Left kidney (tissue), 2 donors: Measurements from ENCODE around the gene UMOD. TPM values are rescaled to one million over a fixed set of nuclear protein-coding genes. Genes with fewer than 3 reads are reported as not detected.

Experiments used
- DNase-seq: peaks from one replicate; pipeline ENCODE4 v3.0.0-alpha.2; 2013
- polyA plus RNA-seq: library from polyadenylated mRNA; unstranded; fragments of 120-200 nt; gene quantifications from one replicate; pipeline ENCODE4 v1.2.1, GENCODE V29; 2013; ENCODE audit not compliant: insufficient read length

The UMOD gene
- polyA plus RNA-seq, 1 donor: 163 TPM

GRCh38 chr16:20302389-20302788 is 50.1 kb downstream of the UMOD start:
- DNase-seq: no peak

- DNase-seq: no peak
Observed at GRCh38 chr16:20301840-20302239, 50.7 kb downstream of the UMOD start.

DNA sequence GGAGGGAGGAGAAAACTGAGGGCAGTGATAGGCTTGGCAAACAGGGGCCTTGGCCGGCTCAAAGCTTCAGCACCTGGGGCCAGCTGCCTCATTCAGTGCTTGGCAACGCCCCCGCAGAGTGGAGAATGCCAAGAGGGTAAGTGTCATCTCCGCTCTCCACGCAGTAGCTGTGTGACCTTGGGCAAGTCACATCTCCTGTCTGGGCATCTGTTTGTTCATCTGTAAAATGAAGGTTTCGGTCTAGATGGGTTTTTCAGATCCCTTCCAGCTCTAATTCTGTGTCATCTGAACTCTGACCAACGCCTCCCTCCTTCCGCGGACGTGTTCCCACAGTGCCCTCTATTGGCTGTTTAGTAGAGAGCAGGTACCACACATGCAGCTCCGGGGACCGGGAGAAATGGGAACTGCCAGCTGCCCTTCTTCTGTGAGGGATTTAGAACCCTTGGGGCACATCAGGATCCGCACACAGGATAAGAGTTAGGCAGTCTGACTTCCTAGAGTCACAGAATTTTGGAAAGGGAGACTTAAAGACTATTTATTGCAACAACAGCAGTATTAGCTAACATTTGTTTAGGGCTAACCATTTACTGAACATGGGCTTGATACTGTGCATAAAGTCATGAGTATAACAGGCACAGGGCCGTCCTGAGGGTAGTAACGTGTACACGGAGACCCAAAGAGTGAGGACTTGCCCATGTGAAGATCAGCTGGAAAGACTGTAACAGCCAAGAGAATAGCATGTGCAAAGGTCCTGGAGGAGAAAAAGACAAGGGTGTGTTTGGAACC is 52.0 kb downstream of the UMOD start:
- peak; percentile 38 for DNase-seq

DNA sequence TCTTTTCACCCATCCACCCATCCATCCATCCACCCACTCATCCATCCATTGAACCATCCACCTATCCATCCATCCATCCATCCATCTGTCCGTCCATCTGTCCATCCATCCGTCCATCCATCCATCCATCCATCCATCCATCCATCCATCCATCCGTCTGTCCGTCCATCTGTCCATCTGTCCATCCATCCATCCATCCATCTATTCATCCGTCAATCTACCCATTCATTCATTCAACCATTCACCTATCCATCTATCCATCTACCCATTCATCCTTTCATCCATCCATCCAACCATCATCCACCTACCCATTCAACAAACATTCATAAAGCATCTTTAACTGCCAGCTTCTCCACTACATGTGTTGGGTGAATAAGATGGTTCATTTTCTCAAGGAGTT is 54.1 kb downstream of the UMOD start:
- DNase-seq: no peak

- no peak for DNase-seq
Observed at GRCh38 chr16:20291208-20292206, 61.0 kb downstream of the UMOD start.

DNA sequence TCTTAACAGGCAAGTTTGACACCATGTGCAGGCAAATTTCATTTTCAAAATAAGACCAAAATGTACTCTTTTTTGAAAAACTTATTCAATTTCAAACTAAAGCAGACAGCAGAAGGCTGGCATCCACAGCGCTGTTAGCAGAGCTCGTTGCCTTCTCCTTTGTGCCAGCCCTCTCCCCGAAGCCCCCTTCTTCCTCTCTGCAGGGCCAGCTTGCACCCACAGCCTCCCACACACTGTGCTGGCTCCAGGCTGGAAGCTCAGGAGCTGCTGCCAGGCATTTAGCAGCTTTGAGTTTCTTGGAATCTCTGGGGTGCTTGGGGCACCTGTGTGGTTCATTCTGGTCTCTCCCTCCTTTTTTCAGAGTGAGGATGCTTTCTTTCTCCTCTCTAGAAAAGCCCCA is 62.9 kb downstream of the UMOD start:
- no peak for DNase-seq

DNA sequence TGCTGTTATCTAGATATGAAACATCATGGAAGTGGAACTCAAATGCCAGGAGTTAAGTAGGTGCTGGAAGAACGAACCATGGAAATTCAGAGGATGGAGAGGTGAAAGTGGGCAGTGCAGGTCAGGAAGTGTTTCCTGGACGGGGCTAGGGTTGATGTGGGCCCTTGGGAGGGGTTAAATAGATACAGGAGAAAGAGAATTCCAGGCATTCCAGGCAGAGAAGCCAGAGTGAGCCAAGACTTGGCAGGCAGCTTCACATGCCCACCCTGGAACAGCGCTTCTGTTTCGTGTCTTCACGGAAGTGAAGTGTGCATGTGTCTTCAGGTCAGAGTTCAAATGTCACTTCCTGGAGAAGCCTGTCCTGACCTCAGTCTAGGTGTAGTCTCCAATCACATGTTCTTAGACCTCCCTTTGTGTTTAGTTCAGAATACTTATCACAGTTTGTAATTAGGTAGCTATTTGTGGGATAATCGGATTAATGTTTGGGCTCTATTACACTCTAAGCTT is 66.5 kb downstream of the UMOD start:
- DNase-seq: no peak

Other genes starting within 250 kb of the UMOD start
- 7.0 TPM for gene GP2, start 25.2 kb downstream of the UMOD start, polyA plus RNA-seq
- 0.33 TPM for gene PDILT, start 52.0 kb upstream of the UMOD start, polyA plus RNA-seq
- 4.9 TPM for gene ACSM5, start 56.8 kb upstream of the UMOD start, polyA plus RNA-seq
- gene ACSM2A, start 98.8 kb upstream of the UMOD start, polyA plus RNA-seq: 88.7 TPM
- 75.9 TPM for gene ACSM2B, start 223.7 kb upstream of the UMOD start, polyA plus RNA-seq